ENCODE data around the gene GDF10.

Gene GDF10

GRCh38 chr10:47322300-47323061, 22.5 kb downstream of the GDF10 start, which contains the start of gene GDF2:
Gene GDF2, plus strand, starts transcription at chr10:47322454. Its CDS starts 215 bp downstream, at chr10:47322669.
- H3K27ac ChIP-seq = no peak within 1 kb of the TSS
- TF ChIP-seq CTCF (IDR thresholded peaks at IDR 0.05) = no peak
- no peak for TF ChIP-seq ZFX (IDR thresholded peaks at IDR 0.05; ENCODE audit: borderline replicate concordance)

GRCh38 chr10:47323087-47323486, 23.1 kb downstream of the GDF10 start:
- no peak for TF ChIP-seq CTCF (IDR thresholded peaks at IDR 0.05)
- TF ChIP-seq ZFX (IDR thresholded peaks at IDR 0.05; ENCODE audit: borderline replicate concordance) = no peak
- no peak overlapping the region for H3K27ac ChIP-seq

- no peak overlapping the region for H3K27ac ChIP-seq
- TF ChIP-seq ZFX (IDR thresholded peaks at IDR 0.05; ENCODE audit: borderline replicate concordance) = no peak
- TF ChIP-seq CTCF (IDR thresholded peaks at IDR 0.05) = no peak
Observed at GRCh38 chr10:47323636-47324296, 23.8 kb downstream of the GDF10 start.

GRCh38 chr10:47325303-47326291, 25.6 kb downstream of the GDF10 start:
- TF ChIP-seq CTCF (IDR thresholded peaks at IDR 0.05) (no peak), ZFX (IDR thresholded peaks at IDR 0.05; ENCODE audit: borderline replicate concordance) (no peak)
- no peak overlapping the region for H3K27ac ChIP-seq

- TF ChIP-seq ZFX (IDR thresholded peaks at IDR 0.05; ENCODE audit: borderline replicate concordance) (no peak), CTCF (IDR thresholded peaks at IDR 0.05) (no peak)
- H3K27ac ChIP-seq = no peak overlapping the region
Observed at GRCh38 chr10:47326306-47326926, 26.4 kb downstream of the GDF10 start.

- no peak overlapping the region for H3K27ac ChIP-seq
- TF ChIP-seq ZFX (IDR thresholded peaks at IDR 0.05; ENCODE audit: borderline replicate concordance) (no peak), CTCF (IDR thresholded peaks at IDR 0.05) (no peak)
Observed at GRCh38 chr10:47326927-47327330, 26.9 kb downstream of the GDF10 start.
